A549 treated with Mapracorat at 1 μM for 4 hours (cell line): ENCODE data around the gene GNG13. TPM values are rescaled to one million over a fixed set of nuclear protein-coding genes. Genes with fewer than 3 reads are reported as not detected.

Experiments used
- total RNA-seq: library from RNA; stranded (reverse); fragments of 200-300 nt; extraction: Qiagen RNA extraction; gene quantifications from 5 replicates; pipeline ENCODE4 v1.2.3, GENCODE V29; 2022

GNG13 gene, protein sequence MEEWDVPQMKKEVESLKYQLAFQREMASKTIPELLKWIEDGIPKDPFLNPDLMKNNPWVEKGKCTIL
- total RNA-seq = not detected in 5 replicates

GRCh38 chr16:799948-800833 lies at the start of gene GNG13:
GNG13 (minus strand) TSS chr16:800734; CDS start chr16:799077, 1,657 bp downstream.

DNA sequence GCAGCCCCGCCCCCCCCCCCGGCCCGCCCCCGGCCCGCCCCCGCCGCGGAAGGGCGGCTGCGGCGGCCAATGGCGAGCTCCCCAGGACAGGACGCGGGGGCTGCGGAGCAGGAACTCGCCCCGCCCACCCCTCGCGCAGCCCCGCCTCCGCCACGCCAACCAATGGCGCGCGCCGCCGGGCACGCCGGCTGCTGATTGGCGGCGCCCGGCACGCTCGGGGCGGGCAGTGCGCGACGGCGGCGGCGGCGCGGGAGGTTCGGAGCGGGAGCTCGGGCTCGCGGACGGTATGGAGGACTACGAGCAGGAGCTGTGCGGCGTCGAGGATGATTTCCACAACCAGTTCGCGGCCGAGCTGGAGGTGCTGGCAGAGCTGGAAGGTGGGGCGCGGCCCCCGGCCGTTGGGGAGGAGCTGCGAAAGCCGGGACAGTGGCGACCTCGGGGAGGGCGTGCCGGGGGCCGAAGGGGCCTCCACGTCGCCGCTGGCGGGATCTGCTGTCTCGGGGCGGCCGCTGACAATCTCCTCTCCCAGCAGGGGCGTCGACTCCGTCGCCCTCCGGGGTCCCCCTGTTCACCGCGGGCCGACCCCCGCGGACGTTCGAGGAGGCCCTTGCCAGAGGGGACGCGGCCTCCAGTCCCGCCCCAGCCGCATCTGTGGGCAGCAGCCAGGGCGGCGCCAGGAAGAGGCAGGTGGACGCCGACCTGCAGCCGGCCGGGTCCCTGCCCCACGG lies 12.0 kb downstream of the GNG13 start, which contains the start of gene CHTF18:
Gene CHTF18 (plus strand): TSS at position 222 of the 728 bp plus-strand sequence. CDS start 65 bp downstream, at position 287.

GRCh38 chr16:787978-788398 lies 12.5 kb downstream of the GNG13 start, which contains the start of gene RPUSD1:
RPUSD1 (minus strand) TSS chr16:788381; CDS start chr16:787737, 644 bp downstream.

GRCh38 chr16:760545-761343 lies 39.8 kb downstream of the GNG13 start, which contains the start of gene MSLN:
MSLN (plus strand) TSS chr16:760734; CDS start chr16:762681, 1,947 bp downstream.

Other genes with a start within 250 kb of the GNG13 start
- gene PRR35, start 240.3 kb downstream of the GNG13 start, total RNA-seq = 0.09 to 0.24 TPM (median 0.20 TPM) in 5 replicates
- 0.06 to 0.26 TPM (median 0.19 TPM) in 5 replicates for gene NHLRC4, start 233.7 kb downstream of the GNG13 start, total RNA-seq
- 26.9 to 42.7 TPM (median 40.1 TPM) in 5 replicates for gene PIGQ, start 230.8 kb downstream of the GNG13 start, total RNA-seq
- gene RAB40C, start 210.7 kb downstream of the GNG13 start, total RNA-seq = 12.0 to 18.7 TPM (median 17.9 TPM) in 5 replicates
- 0.08 to 0.23 TPM (median 0.12 TPM) in 5 replicates for gene WFIKKN1, start 169.7 kb downstream of the GNG13 start, total RNA-seq
- gene METTL26, start 164.4 kb downstream of the GNG13 start, total RNA-seq = 80.9 to 144 TPM (median 141 TPM) in 5 replicates
- 16.7 to 43.3 TPM (median 41.7 TPM) in 5 replicates for gene MCRIP2, start 158.9 kb downstream of the GNG13 start, total RNA-seq
- 16.0 to 32.2 TPM (median 30.2 TPM) in 5 replicates for gene WDR90, start 151.4 kb downstream of the GNG13 start, total RNA-seq
- 60.6 to 101 TPM (median 96.1 TPM) in 5 replicates for gene RHOT2, start 132.6 kb downstream of the GNG13 start, total RNA-seq
- 0.59 to 1.8 TPM (median 1.6 TPM) in 5 replicates for gene RHBDL1, start 125.1 kb downstream of the GNG13 start, total RNA-seq
- 86.5 to 131 TPM (median 118 TPM) in 5 replicates for gene STUB1, start 120.3 kb downstream of the GNG13 start, total RNA-seq
- 63.7 to 89.3 TPM (median 78.2 TPM) in 5 replicates for gene JMJD8, start 116.4 kb downstream of the GNG13 start, total RNA-seq
- gene WDR24, start 110.3 kb downstream of the GNG13 start, total RNA-seq = 3.6 to 6.4 TPM (median 5.8 TPM) in 5 replicates
- 9.5 to 15.8 TPM (median 11.2 TPM) in 5 replicates for gene FBXL16, start 94.9 kb downstream of the GNG13 start, total RNA-seq
- gene METRN, start 85.6 kb downstream of the GNG13 start, total RNA-seq = 73.6 to 219 TPM (median 212 TPM) in 5 replicates
- gene ANTKMT, start 79.6 kb downstream of the GNG13 start, total RNA-seq = 29.5 to 66.7 TPM (median 62.5 TPM) in 5 replicates
- 4.4 to 8.3 TPM (median 6.5 TPM) in 5 replicates for gene CCDC78, start 74.3 kb downstream of the GNG13 start, total RNA-seq
- 16.9 to 23.5 TPM (median 18.9 TPM) in 5 replicates for gene HAGHL, start 73.6 kb downstream of the GNG13 start, total RNA-seq
- 19.6 to 30.1 TPM (median 28.3 TPM) in 5 replicates for gene CIAO3, start 59.7 kb downstream of the GNG13 start, total RNA-seq
- 2.6 to 3.3 TPM (median 2.9 TPM) in 5 replicates for gene MSLN, start 40.0 kb downstream of the GNG13 start, total RNA-seq
- gene RPUSD1, start 12.4 kb downstream of the GNG13 start, total RNA-seq = 34.6 to 64.0 TPM (median 51.9 TPM) in 5 replicates
- gene CHTF18, start 12.1 kb downstream of the GNG13 start, total RNA-seq = 14.0 to 33.1 TPM (median 24.1 TPM) in 5 replicates
- gene LMF1, start 170.2 kb upstream of the GNG13 start, total RNA-seq = 7.9 to 10.0 TPM (median 8.5 TPM) in 5 replicates
- gene SOX8, start 181.0 kb upstream of the GNG13 start, total RNA-seq = 1.4 to 2.8 TPM (median 2.6 TPM) in 5 replicates